PFSK-1 (cell line): ENCODE data around the gene GRIPAP1.

Experiments
- FOXP2 ChIP-seq: optimal IDR thresholded peaks from 2 replicates; pipeline ENCODE3; 2011; ENCODE audit warnings: borderline replicate concordance, control low read depth, inconsistent platforms; ENCODE audit not compliant: insufficient read depth; ENCODE audit errors: extremely low read length, extremely low read depth
- POLR2AphosphoS5 ChIP-seq: IDR thresholded peaks from 2 replicates; pipeline ENCODE4 v1.6.1; 2012; ENCODE audit warnings: low read depth, mild to moderate bottlenecking, control low read depth, low read length, moderate library complexity
- REST ChIP-seq, 2 experiments: IDR thresholded peaks; 2 replicates each; pipeline versions ENCODE4 v1.6.1 to v1.8.0; 2011 to 2012; ENCODE audit warnings: low read depth in 2 of 2, low read length in 2 of 2, control low read depth in 1 of 2, inconsistent platforms in 1 of 2, mild to moderate bottlenecking in 1 of 2, moderate library complexity in 1 of 2; ENCODE audit not compliant: insufficient read depth in 1 of 2
- SIN3A ChIP-seq: IDR thresholded peaks from 2 replicates; pipeline ENCODE4 v1.6.1; 2012; ENCODE audit warnings: mild to moderate bottlenecking, low read length, moderate library complexity, borderline replicate concordance; ENCODE audit not compliant: insufficient read depth
- TAF1 ChIP-seq: IDR thresholded peaks from 2 replicates; pipeline ENCODE4 v1.6.1; 2012; ENCODE audit warnings: low read length, control low read depth, borderline replicate concordance; ENCODE audit not compliant: insufficient read depth

GRIPAP1 gene

DNA sequence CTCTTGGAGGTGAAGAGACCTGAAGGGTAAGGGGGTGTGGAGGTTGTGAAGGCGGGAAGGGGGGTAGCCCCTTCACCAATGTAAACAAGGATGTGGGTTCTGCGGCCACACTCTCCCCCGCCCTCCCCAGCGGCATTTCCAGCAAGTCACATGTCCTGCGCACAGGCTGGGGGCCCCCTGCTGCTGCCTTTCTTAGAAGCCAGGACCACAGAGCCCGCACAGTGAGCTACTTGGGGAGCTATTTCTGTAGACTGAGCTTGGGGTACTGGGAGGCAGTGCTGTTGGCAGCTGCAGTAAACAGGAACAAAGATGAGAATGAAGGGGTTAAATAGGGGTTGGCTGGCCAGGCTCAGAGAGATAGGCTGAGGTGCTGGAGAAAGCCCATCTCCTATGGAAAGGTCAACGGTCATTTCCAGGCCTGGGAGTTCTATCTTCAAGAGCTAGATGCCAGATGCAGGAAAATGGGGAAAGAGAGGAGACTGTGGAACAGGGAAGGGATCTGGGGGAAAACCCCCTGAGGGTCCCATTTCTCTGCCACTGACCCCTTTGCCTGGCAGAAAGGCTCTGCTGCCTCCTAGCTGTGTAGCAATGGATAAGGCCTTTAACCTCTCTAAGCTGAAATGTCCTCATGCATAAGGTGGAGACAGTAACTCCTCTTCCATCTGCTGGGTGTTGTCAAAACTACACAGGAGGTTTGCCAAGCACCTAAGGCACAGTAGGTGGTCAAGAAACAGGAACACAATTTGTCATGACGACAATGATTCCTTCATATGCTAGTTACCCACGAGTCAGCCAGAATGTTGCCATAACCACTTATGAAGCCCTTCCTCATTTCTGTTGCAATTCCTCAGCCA lies 64.8 kb downstream of the GRIPAP1 start:
- TF ChIP-seq FOXP2 = peak; percentile 25
- no peak for TF ChIP-seq POLR2AphosphoS5

DNA sequence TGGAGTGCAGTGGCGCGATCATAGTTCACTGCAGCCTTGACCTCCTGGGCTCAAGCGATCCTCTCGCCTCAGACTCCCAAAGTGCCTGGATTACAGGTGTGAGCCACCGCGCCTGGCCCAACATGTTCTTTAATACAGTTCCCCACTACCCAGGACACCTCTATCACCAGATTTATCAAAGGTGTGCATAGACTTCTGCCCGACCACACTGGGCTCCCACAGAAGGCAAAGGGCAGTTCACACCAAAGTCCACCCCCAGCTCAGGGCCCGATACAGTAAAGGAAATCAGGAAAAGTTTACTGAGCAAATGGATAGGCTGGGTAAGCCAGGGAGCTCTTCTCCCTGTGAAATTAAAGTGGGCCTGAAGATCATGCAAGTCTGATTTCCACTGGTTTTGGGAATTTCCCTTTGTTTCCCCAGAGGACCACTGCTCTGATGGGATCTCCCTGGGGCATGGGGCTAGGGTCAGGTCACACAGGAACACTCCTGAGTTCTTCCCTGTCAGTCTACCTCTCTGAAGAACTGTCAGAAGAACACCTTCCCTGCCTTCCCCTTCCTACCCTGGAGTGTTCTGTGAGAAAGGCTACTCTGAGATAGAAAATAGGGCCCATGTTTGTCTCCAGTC lies 65.5 kb downstream of the GRIPAP1 start:
- TF ChIP-seq SIN3A = no peak

GRCh38 chrX:48935301-48935670 lies 66.8 kb downstream of the GRIPAP1 start:
- TF ChIP-seq REST (IDR thresholded peaks at IDR 0.05; ENCODE audit: insufficient read depth in 1 of 2, low read depth in 2 of 2, low read length in 2 of 2) (no peak), TAF1 (no peak), FOXP2 (no peak), POLR2AphosphoS5 (no peak), SIN3A (no peak)

- TF ChIP-seq TAF1 (no peak), SIN3A (no peak), REST (IDR thresholded peaks at IDR 0.05; ENCODE audit: insufficient read depth in 1 of 2, low read depth in 2 of 2, low read length in 2 of 2) (no peak), FOXP2 (no peak), POLR2AphosphoS5 (no peak)
Measured at GRCh38 chrX:48934581-48935300, 67.3 kb downstream of the GRIPAP1 start.

- TF ChIP-seq FOXP2 (no peak), TAF1 (no peak), REST (IDR thresholded peaks at IDR 0.05; ENCODE audit: insufficient read depth in 1 of 2, low read depth in 2 of 2, low read length in 2 of 2) (no peak), SIN3A (no peak), POLR2AphosphoS5 (no peak)
Measured at GRCh38 chrX:48933757-48934156, 68.3 kb downstream of the GRIPAP1 start.
